ENCODE data around the gene SOX5.

SOX5 gene

GRCh38 chr12:23488130-23488529, 461.3 kb downstream of the SOX5 start:
- no peak for DNase-seq (ENCODE audit: extremely low spot score)
- ChIA-PET CTCF (no interaction called here), POLR2A (no interaction called here)
- TF ChIP-seq FOXA1 (IDR thresholded peaks at IDR 0.05), result no peak
- no peak for TF ChIP-seq ZNF384 (IDR thresholded peaks at IDR 0.05)
- TF ChIP-seq HDGF (IDR thresholded peaks at IDR 0.05; ENCODE audit: borderline replicate concordance), result no peak
- no peak for TF ChIP-seq ELF4 (IDR thresholded peaks at IDR 0.05)
- no peak for TF ChIP-seq SUZ12 (IDR thresholded peaks at IDR 0.05)
- no peak for TF ChIP-seq CTBP1 (IDR thresholded peaks at IDR 0.05; ENCODE audit: borderline replicate concordance)

GRCh38 chr12:23484238-23484637, 465.2 kb downstream of the SOX5 start:
- TF ChIP-seq ELF4 (IDR thresholded peaks at IDR 0.05) (no peak), SP1 (IDR thresholded peaks at IDR 0.05) (no peak), L3MBTL2 (conservative IDR thresholded peaks at IDR 0.05) (no peak)
- DNase-seq (ENCODE audit: extremely low spot score), result no peak
- ChIA-PET CTCF (no interaction called here), POLR2A (no interaction called here)

GRCh38 chr12:23482571-23482970, 466.9 kb downstream of the SOX5 start:
- ChIA-PET POLR2A (no interaction called here), CTCF (no interaction called here)
- TF ChIP-seq SUZ12 (IDR thresholded peaks at IDR 0.05) (no peak), HDGF (IDR thresholded peaks at IDR 0.05; ENCODE audit: borderline replicate concordance) (no peak), ZNF384 (IDR thresholded peaks at IDR 0.05) (no peak), L3MBTL2 (conservative IDR thresholded peaks at IDR 0.05) (no peak), ARNT (IDR thresholded peaks at IDR 0.05) (no peak), FOXA1 (IDR thresholded peaks at IDR 0.05) (no peak), FOXK2 (IDR thresholded peaks at IDR 0.05) (no peak), TARDBP (IDR thresholded peaks at IDR 0.05) (no peak)
- no peak for DNase-seq (ENCODE audit: extremely low spot score)
